A549 treated with dexamethasone at 1 μM for 4 hours (cell line): ENCODE data around the gene LINS1. TPM values are rescaled to one million over a fixed set of nuclear protein-coding genes. Genes with fewer than 3 reads are reported as not detected.

Experiments
- total RNA-seq: library from RNA; stranded (reverse); fragments of 200-300 nt; extraction: Qiagen RNA extraction; gene quantifications from 5 replicates; pipeline ENCODE4 v1.2.3, GENCODE V29; 2022

LINS1 gene, protein sequence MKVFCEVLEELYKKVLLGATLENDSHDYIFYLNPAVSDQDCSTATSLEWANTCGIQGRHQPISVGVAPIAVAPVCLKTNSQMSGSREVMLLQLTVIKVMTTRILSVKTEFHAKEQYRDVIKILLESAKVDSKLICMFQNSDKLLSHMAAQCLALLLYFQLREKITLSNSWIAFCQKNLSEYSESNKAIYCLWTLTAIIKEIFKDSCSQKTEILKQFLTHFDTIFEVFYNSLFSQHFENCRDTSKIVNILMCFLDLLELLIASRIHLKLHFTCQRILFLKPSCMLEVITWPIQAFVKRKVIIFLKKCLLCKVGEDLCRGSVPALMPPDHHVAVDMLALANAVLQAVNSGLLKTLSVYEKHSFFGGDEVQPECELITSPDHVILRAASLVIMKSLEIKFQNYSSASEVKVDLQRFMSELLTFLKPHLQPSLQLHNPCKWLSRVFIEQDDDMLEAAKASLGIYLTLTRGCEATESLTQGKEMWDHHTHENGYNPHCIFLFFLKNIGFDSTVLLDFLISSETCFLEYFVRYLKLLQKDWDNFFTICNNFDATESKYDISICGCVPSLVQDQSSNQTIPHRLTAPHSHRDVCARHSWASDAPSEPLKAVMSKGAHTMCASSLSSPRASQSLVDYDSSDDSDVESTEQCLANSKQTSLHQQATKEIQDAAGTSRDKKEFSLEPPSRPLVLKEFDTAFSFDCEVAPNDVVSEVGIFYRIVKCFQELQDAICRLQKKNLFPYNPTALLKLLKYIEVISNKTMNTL
- total RNA-seq = 9.2 to 13.0 TPM (median 10.8 TPM) in 5 replicates

DNA sequence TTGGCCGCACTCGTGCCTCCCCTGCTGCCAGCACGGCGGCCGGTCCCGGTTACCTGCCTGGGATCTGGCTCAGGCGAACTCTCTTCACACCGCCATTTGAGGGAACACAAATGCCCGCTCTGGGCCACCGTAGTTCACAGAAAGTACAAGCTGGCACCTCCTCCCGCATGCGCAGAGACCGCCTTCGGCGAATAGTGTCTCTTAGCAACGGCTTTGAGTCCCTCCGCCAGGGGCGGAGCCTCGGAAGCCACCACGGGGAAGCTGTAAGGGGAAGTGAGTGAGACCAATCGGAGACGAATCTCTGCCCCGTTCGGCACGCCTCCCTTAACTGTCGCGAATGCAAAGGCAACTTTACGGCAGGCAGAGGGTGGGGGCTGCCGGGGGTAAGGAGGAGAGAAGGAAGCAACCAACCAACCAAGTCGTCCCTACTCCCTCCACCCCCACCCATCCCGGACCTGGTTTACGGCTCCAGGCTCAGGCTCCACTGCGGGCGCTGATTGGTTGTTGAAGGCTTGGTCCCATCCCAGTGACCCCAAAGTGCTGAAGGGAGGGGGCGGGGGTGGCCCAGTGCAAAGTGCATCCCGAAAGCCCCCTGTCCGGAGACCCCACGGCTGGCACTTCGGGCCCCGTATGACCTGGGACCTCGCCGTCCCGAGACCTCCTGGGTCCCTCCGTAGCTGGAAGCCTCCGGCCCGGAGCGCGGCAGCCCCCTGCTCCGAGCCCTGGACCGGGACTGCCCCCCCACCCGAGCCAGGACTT is at the start of gene LINS1, which contains the start of gene ASB7:
TSS of gene LINS1 (minus strand) at position 121 of the 759 bp plus-strand sequence. CDS start 21,342 bp downstream, outside the sequence.
TSS of gene ASB7 (plus strand) at position 526 of the 759 bp plus-strand sequence. CDS start 9,628 bp downstream, outside the sequence.

DNA sequence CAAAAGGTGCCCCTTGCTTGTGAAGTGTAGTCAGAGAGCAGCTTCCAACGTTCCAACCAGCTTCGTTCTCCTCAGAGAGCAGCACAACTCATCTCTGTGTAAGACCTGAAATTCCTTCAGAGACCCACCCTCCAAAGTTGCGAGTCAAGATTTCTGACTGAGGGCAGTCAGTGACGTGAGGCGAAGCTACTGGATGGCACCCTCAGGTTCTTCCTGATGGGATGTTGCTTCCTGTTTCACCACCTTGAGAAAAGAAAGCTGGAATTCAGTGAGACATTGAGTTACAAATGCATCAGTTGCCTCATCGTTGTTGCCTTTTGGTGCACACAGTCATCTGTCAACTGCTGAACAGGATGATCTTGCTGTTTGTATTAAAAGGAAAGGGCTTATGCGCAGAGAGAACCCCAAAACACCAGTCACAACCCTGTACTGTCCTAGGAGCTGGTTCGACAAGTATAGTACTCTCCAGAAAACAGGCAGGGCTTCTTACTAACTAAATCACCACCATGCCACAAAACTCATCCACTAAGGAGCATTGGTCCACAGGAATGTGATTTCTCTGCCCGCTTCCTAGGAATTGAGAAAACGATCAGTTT is 73.1 kb downstream of the LINS1 start, which contains the start of gene CERS3:
TSS of gene CERS3 (minus strand) at position 118 of the 596 bp plus-strand sequence. CDS start 27,101 bp downstream, outside the sequence.

Other genes with a start within 250 kb of the LINS1 start
- not detected in 5 replicates for gene CERS3, start 73.2 kb downstream of the LINS1 start, total RNA-seq
- gene ASB7, start 405 bp upstream of the LINS1 start, total RNA-seq = 8.9 to 14.2 TPM (median 11.9 TPM) in 5 replicates